ENCODE data around the gene ZC2HC1B. TPM values are rescaled to one million over a fixed set of nuclear protein-coding genes. Genes with fewer than 3 reads are reported as not detected.
A peak's percentile ranks its signal among the peaks of the same experiment; 100 is the strongest.

ZC2HC1B gene
- total and polyA plus RNA-seq, 2 of the 8 experiments (the other 6 are each of a cell fraction or from before 2014, with no cell fraction given): not detected

GRCh38 chr6:143961066-143961465 is 96.8 kb downstream of the ZC2HC1B start:
- no peak for DNase-seq (ENCODE audit: low read depth in 1 of 2, low spot score in 2 of 2)
- no peak for FAIRE-seq

More at GRCh38 chr6:143961066-143961465, 96.8 kb downstream of the ZC2HC1B start:
- Histone ChIP-seq H4K8ac (ENCODE audit: extremely low read depth, insufficient read depth, low read length) (no peak overlapping the region), H2BK12ac (ENCODE audit: low read depth, low read length) (no peak overlapping the region), H3K18ac (ENCODE audit: extremely low read depth, low read length) (no peak overlapping the region), H2BK20ac (ENCODE audit: low read length) (no peak overlapping the region), H3K23ac (ENCODE audit: insufficient read length) (no peak overlapping the region), H3K14ac (ENCODE audit: insufficient read length) (no peak overlapping the region), H3K4me3 (ENCODE audit: extremely low read depth in 1 of 4, insufficient read depth in 2 of 4, low read depth in 3 of 4, low read length in 4 of 4) (no peak overlapping the region; a peak in 1 of 8 replicates), H3K4me2 (ENCODE audit: insufficient read depth in 1 of 2, low read depth in 2 of 2, low read length in 2 of 2) (no peak overlapping the region), H3K23me2 (ENCODE audit: low read depth, low read length) (peaks cover 3% of the 10 kb centered on the region; the same call in 1 of the 2 replicates), H4K5ac (ENCODE audit: insufficient read length, low read depth, low read length) (no peak overlapping the region), H3K4me1 (replicated peaks in 1 of 4; ENCODE audit: control insufficient read depth in 3 of 4, insufficient read depth in 4 of 4, low read length in 3 of 4) (peaks cover 21 to 71% (median 47%) of the 10 kb centered on the region in 4 experiments), H4K91ac (replicated peaks; ENCODE audit: insufficient read length, low read length) (no peak overlapping the region), H3K36me3 (ENCODE audit: control insufficient read depth in 2 of 4, insufficient read depth in 4 of 4, low read length in 3 of 4) (no peaks in the 10 kb centered on the region), H3K56ac (replicated peaks; ENCODE audit: insufficient read length, low read depth, low read length) (no peak overlapping the region), H3K27me3 (replicated peaks in 1 of 4; ENCODE audit: control insufficient read depth in 3 of 4, extremely low read depth in 1 of 4, insufficient read depth in 3 of 4, low read length in 3 of 4) (peaks cover 63 to 98% (median 88%) of the 10 kb centered on the region in 4 experiments), H2AFZ (ENCODE audit: low read length) (no peak overlapping the region), H3K9me3 (ENCODE audit: insufficient read depth in 2 of 2, low read depth in 1 of 2, low read length in 1 of 2) (no peaks in the 10 kb centered on the region), H3K79me1 (ENCODE audit: low read depth, low read length) (no peaks in the 10 kb centered on the region), H3K79me2 (ENCODE audit: control insufficient read depth in 1 of 2, insufficient read depth in 2 of 2, low read length in 2 of 2) (no peaks in the 10 kb centered on the region), H2BK5ac (ENCODE audit: low read depth, low read length) (no peak overlapping the region), H2AK5ac (ENCODE audit: low read depth, low read length) (no peak overlapping the region), H3K4ac (replicated peaks; ENCODE audit: insufficient read length, low read depth, low read length) (no peak overlapping the region), H2BK120ac (replicated peaks; ENCODE audit: low read depth, low read length) (no peak overlapping the region), H3K9ac (replicated peaks in 1 of 4; ENCODE audit: extremely low read depth in 1 of 4, low read depth in 3 of 4, low read length in 3 of 4) (no peak overlapping the region), H4K20me1 (replicated peaks in 1 of 2; ENCODE audit: control insufficient read depth in 1 of 2, insufficient read depth in 2 of 2, low read length in 2 of 2) (peaks cover 5 to 6% of the 10 kb centered on the region in 2 experiments), H2BK15ac (ENCODE audit: low read length) (no peak overlapping the region), H3K27ac (ENCODE audit: low read depth, low read length) (no peak overlapping the region)
- TF ChIP-seq, protein P1, sequence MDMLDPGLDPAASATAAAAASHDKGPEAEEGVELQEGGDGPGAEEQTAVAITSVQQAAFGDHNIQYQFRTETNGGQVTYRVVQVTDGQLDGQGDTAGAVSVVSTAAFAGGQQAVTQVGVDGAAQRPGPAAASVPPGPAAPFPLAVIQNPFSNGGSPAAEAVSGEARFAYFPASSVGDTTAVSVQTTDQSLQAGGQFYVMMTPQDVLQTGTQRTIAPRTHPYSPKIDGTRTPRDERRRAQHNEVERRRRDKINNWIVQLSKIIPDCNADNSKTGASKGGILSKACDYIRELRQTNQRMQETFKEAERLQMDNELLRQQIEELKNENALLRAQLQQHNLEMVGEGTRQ (IDR thresholded peaks at IDR 0.05; ENCODE audit: low read length): no peak
- no peak for TF ChIP-seq CTCF (IDR thresholded peaks at IDR 0.05; ENCODE audit: control extremely low read depth in 1 of 3, insufficient read depth in 1 of 3, low read depth in 1 of 3, low read length in 3 of 3)
- TF ChIP-seq CHD1 (IDR thresholded peaks at IDR 0.05; ENCODE audit: low read depth, low read length): no peak
- no peak for TF ChIP-seq CBX8 (IDR thresholded peaks at IDR 0.05; ENCODE audit: borderline replicate concordance, low read depth, low read length)
- peak; percentile 2; the same call in 1 of the 2 replicates for TF ChIP-seq SUZ12 (IDR thresholded peaks at IDR 0.05; ENCODE audit: low read length)
- TF ChIP-seq NANOG (IDR thresholded peaks at IDR 0.05; ENCODE audit: insufficient read depth, low read depth, low read length, poor library complexity, severe bottlenecking): no peak
- TF ChIP-seq CHD2 (IDR thresholded peaks at IDR 0.05; ENCODE audit: low read length): no peak
- TF ChIP-seq MAFK (IDR thresholded peaks at IDR 0.05; ENCODE audit: low read depth, low read length): no peak
- CTCF ChIA-PET (ENCODE audit: partially characterized antibody): interaction anchor here (1.3 to 18.3 kb wide), 7 partner anchors 10 to 385 kb away, joined by 5 to 591 read pairs (median 24); no protein-coding TSS in a partner anchor
- POLR2A ChIA-PET (ENCODE audit: partially characterized antibody): no interaction called here
- WGBS, 2 experiments (ENCODE audit: extremely low coverage in 1 of 2, insufficient coverage in 1 of 2, insufficient read length in 1 of 2, insufficient replicate concordance in 2 of 2, low coverage in 1 of 2, low lambda C conversion rate in 2 of 2, missing lambda C conversion rate in 1 of 2): 23% methylated on average over 3 of the region's 3 CpGs; no CpG with 5 or more reads in 1 of the 2 experiments
